Bladder microvascular endothelial cell (primary cell): ENCODE data around the gene SPACA6. TPM values are rescaled to one million over a fixed set of nuclear protein-coding genes. Genes with fewer than 3 reads are reported as not detected.

ENCODE experiments used
- total RNA-seq: library from RNA; depleted of rRNA; stranded (reverse); fragments of >200 nt; gene quantifications from 2 replicates; pipeline ENCODE4 v1.2.3, GENCODE V29; 2014

The SPACA6 gene, protein sequence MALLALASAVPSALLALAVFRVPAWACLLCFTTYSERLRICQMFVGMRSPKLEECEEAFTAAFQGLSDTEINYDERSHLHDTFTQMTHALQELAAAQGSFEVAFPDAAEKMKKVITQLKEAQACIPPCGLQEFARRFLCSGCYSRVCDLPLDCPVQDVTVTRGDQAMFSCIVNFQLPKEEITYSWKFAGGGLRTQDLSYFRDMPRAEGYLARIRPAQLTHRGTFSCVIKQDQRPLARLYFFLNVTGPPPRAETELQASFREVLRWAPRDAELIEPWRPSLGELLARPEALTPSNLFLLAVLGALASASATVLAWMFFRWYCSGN
- total RNA-seq: 4.7 and 8.5 TPM in 2 replicates

GRCh38 chr19:51693260-51693659, at the start of gene SPACA6:
Gene SPACA6 (plus strand): TSS chr19:51693330. CDS start chr19:51693527, 197 bp downstream.

DNA sequence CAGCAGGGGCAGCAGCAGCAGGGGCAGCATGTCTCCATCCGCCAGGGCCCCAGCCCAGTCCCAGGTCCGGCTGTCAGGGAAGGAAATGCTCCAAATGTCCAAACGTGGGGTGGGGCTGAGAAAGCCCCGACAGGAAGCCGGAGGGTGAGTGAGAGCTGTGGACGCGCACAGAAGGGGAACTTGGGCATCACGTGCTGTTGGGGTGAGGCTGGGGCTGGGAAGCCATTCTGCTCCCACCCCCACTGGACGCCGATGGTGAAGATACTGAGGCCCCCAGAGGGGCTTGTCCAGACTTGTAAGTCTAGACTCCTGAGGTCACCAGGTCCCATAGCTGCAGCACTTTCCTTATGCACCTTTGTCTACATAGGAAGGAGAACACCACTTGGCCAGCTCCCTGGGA, 46.4 kb upstream of the SPACA6 start, which contains the start of gene SIGLEC14:
Gene SIGLEC14, minus strand, starts transcription at position 96 of the 400 bp plus-strand sequence. Its CDS starts 66 bp downstream, at position 30.

GRCh38 chr19:51751655-51752054, 58.5 kb downstream of the SPACA6 start, which contains the start of gene FPR1:
Gene FPR1 (minus strand): TSS chr19:51751878. CDS start chr19:51746994, 4,884 bp downstream.

Other genes with a start within 250 kb of the SPACA6 start
- not detected in 2 replicates for gene SIGLEC8, start 234.9 kb upstream of the SPACA6 start, total RNA-seq
- not detected in 2 replicates for gene CEACAM18, start 214.8 kb upstream of the SPACA6 start, total RNA-seq
- gene SIGLEC12, start 191.5 kb upstream of the SPACA6 start, total RNA-seq: not detected in 2 replicates
- not detected in 2 replicates for gene SIGLEC6, start 161.7 kb upstream of the SPACA6 start, total RNA-seq
- 2.6 and 7.4 TPM in 2 replicates for gene ZNF175, start 122.0 kb upstream of the SPACA6 start, total RNA-seq
- gene SIGLEC5, start 62.9 kb upstream of the SPACA6 start, total RNA-seq: not detected in 2 replicates
- 0.13 TPM in 1 of 2 replicates, not detected in the other for gene SIGLEC14, start 46.5 kb upstream of the SPACA6 start, total RNA-seq
- not detected in 2 replicates for gene HAS1, start 30.7 kb downstream of the SPACA6 start, total RNA-seq
- not detected in 2 replicates for gene FPR1, start 58.5 kb downstream of the SPACA6 start, total RNA-seq
- not detected in 2 replicates for gene FPR2, start 67.8 kb downstream of the SPACA6 start, total RNA-seq
- not detected in 2 replicates for gene FPR3, start 101.8 kb downstream of the SPACA6 start, total RNA-seq
- 1.6 and 6.9 TPM in 2 replicates for gene ZNF577, start 194.6 kb downstream of the SPACA6 start, total RNA-seq
- gene ZNF649, start 211.7 kb downstream of the SPACA6 start, total RNA-seq: 4.4 and 11.0 TPM in 2 replicates
- 5.3 and 14.6 TPM in 2 replicates for gene ZNF613, start 234.1 kb downstream of the SPACA6 start, total RNA-seq